ENCODE measurements around the gene CCDC141.

The CCDC141 gene

DNA sequence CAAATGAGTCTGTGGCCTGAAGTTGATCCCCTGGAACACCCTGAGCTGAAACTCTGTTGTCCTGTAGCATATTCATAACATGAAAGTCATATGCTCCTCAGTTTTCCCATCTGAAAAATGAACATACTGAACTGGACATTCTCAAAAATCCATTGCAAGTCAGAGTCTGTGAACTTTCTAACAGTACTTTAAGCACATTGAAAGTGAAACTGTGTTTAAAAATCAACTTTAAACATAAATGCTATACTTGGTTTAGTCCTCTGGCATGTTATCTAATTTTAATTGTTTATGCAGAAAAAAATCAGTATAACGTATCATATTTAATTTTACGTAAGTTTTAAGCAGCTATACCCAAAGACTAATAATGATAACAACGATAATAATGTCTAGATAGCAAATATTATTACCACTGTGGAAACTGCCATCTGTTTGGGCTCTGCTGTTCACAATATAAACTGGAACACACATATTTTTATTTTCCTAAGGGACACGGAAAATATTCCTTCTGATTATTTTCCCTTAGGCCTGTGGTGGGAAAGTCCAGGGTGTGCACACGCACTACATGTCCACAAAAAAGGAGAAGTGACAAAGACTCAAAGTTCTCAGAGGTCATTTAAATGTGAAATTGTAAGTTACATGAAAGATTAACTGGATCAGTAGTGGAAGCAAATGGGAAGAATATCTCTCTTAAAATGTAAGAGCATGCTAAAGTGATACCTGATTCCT, 186.6 kb downstream of the CCDC141 start:
- DNase-seq: no peak

DNA sequence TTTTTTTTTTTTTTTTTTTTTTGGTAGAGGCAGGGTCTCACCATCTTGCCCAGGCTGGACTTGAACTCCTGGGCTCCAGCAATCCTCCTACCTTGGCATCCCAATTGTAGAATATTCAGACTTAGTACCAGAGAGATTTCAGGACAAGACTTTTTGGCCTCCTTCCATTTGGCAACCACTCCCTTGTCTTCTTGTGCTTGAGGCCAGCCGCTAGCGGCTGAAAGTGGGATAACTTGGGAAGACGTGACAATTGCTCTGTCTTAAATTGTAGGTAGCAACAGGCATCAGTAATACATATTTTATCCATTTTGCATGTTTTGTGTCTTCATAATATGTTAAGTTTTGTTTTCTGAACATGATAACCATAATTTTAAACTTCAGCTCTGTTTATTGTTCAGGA, 189.4 kb downstream of the CCDC141 start:
- DNase-seq: no peak

DNA sequence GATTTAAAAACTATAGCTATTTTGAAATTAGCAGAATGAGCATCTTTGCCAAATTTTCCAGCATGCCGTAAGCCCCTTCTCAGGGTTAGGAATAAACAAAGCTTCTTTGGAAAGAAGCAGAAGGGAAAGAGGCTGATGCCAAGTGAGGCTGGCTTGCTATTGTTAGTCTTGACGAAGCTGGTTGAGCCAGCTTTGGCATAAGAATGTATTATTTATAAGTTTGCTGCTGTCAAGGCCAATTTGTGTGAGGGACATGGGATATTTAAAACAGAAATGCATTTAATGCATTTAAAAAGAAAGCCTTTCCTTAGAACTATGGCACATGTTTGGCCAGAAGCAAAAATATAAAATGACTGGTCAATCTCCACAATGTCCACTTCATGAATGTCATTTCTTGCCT, 190.2 kb downstream of the CCDC141 start:
- DNase-seq: no peak

DNA sequence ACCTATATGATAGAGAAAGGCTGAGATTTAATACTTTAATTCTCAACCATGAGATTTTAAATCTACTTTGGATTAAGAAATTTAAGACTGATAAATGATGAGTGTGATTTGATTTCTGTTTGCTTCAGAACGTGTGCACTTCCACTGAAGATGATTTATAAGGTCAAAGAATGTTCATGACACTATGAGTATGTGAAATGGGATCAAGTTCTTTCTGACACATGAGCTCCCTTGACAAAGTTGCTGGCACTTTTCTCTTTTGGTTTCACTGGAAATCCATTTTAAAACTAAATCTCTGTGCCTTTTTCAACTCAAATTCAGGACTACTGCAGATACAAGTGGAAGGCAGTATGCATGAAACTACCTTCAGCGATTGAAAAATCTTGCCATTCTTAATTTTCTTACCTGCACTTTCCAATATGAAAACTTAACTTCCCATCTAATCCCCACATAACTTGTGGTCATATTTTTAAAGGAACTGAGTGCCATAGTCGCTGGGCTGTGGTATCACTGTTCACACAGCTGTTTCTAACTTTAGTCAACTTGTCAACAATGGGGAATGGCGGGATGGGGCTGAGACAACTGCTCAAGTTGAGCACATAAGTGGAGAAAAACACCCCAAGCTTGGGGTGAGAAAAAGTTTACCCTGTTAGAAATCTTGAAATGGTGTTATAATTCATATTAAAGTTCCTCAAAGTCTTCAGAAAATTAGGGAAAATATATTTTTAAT, 190.9 kb downstream of the CCDC141 start:
- DNase-seq: no peak

DNA sequence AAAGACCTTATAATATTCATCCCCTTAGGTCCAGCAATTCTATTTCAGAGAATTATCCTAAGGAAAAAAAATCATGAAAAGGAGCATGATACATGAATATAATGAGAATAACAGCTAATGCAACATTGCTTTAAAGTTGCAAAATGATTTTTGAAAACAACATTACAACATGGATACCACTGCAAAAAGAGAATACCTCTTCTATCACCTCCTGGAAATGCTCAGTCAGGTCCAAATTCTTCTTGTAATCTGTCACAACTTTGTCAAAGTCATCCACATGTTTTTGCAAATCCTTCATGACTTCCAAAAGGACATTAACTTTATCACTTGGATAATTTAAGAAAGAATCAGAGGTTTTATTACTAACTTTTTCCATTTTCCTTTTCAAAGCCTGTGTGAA, 194.8 kb downstream of the CCDC141 start:
- DNase-seq: no peak

DNA sequence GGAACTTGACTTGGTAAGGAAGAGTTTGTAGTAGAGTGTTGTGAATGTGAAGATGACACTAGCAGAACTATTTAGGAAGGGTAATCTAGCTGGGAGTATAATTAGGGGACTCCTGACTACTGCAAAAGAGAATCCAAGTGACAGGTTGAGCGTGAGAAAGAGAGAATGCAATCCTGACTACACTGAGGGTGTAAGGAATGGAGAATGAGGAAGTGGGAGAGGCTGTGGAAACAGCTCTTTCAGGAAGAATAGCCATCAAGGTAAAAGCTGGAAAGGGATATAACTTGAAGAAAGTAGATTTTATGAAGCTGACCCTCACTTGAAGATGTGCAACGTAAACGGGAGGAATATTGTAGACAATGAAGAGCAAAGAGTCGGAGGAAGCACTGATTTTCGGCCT, 201.6 kb downstream of the CCDC141 start:
- no peak for DNase-seq

DNA sequence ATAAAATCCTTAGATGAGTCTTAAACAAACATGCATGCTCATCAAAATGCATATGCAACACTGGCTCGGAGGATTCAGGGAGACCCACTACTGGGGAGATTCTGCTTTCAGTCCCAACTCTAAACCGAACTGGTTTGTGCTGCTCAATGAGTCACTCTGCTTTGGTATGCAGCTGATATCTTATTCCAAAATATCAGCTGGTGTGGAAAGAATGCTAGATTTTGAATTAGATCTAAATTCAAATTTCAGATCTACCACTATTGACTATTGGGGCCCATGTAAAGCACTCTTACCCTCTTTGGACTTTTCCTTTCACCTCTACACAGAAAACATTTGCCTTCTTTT, 203.5 kb downstream of the CCDC141 start:
- no peak for DNase-seq

DNA sequence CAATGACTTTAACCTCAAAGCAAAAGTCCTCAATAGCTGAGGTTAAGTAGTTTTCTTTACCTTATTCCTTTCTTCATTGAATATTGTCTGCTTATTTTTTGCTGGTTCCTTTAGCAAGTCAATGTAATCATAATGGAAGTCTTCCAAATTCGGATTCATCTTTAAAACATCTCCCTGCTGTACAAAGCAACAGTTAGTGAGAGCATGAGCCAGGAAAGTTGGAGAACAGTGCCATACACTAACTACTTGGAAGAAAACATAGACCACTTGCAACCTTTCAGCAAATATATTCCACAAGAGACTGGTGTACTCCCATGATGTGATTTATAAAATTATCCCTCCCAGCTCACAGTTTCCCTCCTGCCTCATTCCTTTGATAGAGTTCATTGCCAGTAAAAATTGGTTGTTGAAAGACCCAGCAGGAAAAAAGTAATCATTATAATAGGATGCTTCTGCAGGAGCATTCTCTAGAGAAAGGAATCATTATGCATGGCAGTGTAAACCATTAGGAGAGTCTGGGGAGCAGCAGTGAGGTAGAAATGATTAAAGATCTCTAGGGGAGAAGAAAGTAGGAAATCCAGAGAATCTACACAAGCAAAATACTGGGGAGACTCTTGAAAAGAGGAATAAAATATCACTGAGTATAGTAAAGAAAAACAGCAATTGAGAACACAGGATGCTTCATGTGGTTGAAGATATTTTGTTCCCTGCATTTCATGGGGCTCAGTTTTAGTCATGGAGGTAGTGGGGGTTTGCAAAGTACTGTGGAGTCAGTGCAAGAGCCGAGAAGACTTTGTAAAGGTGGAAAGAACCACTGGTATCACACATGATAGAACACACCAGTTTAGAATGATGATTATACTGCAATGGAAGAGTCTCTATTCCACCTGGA, 204.1 kb downstream of the CCDC141 start:
- DNase-seq: no peak

DNA sequence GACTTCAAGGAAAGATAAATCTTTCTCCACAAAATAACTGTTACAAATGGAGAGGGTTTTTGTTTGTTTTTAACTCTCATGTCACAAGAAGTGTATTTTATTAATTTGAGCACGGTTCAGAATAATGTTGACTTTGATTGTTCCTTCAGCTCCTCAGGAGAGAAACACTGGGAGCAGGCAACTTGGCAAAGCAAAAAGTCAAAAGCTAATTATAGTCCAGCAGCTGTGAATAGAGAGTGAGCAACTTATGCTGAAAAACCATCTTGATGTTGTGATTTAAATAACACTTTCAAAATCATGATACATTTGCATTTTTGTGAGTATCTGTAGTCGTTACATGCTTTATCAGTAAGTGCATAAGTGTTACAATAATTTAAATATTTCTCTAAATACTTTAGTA, 205.2 kb downstream of the CCDC141 start:
- no peak for DNase-seq

DNA sequence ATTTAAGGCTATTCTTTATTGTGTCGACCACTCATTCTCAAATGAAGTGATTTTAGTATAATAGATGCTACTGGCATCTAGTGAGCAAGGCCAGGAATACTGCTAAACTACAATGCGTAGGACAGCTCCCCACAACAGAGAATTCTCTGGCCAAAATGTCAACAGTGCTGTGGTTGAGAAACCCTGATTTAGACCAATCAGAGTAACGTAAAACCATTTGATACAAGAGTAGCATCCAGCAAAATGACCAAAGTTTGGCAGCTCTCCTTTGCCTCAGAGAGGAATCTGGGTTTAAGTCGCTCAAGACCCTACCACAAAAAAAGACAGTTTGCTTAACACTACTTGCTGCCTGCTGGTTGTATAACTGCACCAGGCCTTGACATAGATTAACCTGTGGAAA, 205.7 kb downstream of the CCDC141 start:
- no peak for DNase-seq

DNA sequence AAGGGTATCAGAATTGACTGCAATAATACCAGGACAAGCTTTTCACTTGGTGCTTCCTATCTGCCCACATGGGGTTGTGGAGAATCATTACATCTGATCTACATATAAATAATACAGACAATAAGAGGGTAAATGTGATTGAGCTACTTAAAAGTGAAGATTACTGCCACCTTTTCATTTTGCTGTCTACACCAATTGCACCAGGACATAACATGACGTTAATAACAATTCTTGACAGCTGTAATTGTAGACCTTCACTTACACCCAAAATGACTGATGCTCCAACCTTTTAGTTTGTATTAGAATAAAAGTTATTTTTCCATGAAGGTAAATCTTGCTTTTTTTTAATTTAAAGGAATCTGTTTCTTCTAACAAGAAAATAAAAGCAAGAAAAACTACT, 206.2 kb downstream of the CCDC141 start:
- no peak for DNase-seq

DNA sequence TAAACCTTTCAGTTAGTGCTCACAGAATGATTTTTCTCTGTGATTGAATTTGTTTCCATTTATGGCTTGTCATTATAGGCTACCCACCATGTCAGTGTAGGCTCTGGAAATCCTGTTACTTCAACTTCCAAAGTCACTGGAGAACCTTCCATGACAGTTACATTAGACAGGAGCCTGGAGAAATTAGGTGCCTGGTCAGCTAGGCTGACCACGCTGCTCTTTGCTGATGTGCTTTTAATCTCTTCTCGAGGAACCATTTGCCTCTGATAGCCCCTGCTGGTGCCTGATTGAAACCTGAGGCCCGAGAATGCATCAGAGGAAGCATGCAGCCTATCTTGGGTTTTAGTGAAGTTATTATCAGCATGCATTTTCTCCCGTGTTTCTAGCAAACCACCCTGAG, 213.1 kb downstream of the CCDC141 start:
- no peak for DNase-seq

DNA sequence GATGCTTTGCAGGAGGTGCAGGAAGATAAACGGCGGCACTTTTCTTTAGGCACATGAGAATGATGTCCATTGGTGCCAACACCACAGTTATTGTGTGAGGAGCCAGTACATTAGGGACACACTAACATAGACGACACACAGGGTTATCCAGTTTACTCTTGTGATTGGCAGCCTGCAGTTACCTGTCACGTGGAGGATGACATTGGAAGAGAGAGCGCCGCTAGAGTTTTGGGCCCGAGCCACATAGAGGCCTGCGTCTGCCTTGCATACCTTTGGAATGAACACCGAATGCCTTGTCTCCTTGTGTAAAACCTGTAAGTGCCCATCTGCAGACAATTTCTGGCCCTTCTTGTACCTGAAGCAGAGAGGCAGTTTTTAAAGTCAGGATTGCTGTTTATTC, 215.9 kb downstream of the CCDC141 start:
- DNase-seq: no peak

DNA sequence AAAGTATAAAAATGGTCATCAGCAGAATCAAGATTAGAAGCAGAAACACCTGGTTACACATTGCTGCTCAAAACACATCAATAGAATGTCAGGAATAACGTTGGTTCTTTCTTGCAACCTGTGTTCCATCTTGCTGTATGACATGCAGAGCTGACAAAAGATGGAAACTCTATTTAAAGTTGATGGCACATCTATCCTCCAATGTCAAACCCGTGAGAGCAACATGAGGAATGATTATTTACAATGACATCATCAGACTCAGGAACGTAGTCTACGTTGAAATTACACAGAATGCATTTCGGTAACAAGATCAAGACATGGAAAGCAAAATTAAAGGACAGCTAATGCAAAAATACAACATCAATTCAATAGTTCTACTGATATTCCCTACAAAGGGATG, 216.6 kb downstream of the CCDC141 start:
- no peak for DNase-seq

DNA sequence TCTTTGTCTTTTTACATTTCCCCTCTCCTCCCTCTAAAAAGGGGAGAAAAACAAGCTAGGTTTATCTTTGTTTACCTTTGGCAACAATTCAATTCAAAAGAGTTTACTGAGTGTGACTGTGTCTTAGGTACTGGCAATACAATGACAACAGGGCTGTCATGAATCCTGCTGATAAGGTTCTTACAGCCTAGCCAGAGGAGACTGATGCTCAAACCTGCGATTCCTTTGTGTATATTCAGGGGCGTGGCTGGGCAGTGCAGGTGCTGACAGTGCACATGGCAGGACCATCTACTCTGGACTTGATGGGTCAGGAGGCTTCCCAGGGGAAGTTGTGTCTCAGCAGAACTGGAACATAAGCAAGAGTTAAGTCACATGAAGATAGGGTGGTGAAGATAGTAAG, 219.5 kb downstream of the CCDC141 start:
- DNase-seq: peak; percentile 86

DNA sequence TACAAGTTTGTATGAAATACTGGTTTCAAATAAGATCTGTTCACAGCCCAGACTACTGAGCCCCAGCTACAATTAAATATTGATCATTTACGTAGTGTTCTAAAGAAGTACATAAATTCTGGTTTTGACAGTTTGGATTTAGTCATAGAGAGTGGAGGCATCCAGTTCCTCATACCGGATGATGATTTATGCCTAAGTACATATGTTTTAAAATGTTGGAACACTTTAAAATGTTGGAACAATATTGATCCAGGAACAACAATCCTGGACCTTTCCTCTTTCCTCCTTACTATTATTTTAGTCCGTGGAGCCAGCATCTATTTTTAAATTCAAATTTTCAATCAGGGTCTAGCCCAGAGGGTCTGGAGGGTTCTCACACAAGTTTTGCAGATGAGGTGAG, 220.0 kb downstream of the CCDC141 start:
- DNase-seq: no peak

DNA sequence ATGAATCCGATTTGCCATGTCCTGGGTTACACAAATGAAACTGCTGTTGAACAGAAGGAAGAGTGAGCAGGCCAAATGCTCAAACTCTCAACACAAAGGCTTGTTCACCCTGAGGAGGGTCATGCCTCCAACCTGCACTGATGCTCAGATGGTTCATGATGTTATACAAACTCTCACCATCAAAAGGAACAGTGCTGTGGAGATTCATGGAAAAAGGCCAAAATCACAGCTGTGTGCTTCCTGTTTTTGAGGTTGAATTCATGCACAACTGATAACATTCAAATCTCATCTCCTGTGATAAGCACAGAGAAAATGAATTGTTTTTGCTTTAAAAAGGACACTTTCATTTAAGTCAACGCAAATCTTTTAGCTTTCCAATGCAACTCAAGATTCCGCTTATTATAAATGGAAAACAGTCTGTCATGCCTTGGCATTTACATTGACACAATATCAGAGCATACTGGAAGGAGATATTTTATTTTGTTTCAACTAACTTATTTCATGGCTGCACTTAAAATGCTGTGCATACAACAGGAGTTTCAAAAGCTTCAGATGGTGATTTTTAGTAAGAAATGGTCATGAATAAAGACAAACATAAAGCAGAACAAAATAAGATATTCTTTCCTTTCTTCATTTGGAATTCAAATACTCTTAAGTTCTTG, 220.5 kb downstream of the CCDC141 start:
- DNase-seq: peak; percentile 37

DNA sequence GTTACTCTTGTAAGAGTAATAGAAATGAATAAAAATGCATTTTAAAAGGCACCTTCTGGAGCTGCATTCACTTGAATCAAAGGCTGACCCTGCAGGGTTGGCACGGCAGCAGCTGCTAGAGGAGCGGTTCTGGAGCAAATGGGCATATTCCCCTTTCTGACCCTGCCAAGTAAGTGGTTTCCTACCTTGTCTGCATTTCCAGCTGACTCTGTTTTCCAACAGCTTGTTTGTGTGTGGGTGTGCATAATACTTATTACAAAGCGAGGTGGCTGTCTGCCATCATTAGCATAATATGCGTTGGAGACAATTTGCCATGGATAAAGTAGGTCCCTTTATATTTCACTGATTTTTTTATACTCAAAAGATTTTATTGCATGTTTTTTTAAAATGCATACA, 221.5 kb downstream of the CCDC141 start:
- DNase-seq: no peak

DNA sequence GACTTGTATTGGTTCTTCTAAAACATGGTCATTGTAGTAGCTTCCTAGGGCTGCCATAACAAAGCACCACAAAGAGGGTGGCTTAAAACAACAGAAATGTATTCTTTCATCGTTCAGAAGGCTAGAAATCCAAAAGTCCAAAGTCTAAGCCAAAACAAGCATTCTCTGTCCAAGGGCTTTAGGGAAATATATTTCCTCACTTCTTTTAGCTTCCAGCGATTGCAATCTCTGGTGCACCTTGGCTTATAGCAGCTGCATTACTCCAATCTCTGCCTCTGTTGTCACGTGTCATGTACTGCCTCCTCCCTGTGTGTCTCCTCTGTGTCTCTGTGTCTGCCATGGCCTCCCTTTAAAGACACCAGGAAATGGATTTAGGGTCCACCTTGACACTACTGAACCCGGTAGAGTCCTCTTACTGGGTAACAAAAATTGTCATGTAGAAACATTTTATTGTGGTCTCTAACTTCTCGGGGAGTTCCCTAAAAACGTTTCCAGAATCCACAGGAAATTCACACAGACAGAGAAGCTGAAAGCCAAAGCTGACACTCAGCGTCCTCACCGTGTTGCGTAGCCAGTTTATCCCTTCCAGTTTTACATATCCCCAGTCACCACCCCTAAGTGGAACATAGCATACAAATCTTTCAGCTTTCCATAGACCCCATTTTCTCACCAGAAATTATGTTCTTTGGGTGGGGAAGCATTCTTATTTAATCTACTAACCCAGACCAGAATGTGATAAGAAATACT, 222.0 kb downstream of the CCDC141 start:
- DNase-seq: no peak

DNA sequence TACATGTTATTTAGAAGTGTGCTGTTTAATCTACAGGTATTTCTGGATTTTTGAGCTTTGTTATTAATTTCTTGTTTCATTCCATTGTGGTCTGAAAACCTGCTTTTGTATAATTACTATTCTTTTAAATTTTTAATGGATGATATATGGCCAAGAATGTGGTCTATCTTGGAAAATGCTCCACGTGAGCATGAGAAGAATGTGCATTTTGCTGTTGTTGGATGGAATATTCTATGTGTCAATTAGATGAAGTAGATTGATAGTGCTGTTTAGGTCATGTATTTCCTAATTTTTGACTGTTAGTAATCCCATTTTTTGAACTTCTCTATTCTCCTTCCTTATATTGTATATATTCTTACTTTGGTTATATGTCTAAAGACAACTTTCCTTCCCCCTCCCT, 222.8 kb downstream of the CCDC141 start:
- DNase-seq: no peak

DNA sequence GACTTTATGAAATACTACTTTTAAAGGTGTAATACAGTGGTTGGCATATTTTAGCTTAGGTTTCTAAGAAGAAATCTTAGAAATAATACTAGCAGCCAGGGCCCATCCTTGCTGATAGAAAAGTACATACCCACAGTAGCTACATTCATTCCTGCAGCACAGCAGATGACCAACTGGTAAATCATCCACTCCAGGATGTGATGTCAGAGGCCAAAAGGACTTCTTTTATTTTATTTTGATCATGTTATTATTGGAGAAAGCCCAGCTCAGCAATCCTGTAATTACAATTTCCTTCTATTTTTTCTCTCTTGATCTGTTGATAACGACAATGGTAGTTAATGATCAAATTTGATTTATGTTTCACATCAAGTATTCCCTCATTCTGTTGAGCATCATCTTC, 224.8 kb downstream of the CCDC141 start:
- DNase-seq: no peak

DNA sequence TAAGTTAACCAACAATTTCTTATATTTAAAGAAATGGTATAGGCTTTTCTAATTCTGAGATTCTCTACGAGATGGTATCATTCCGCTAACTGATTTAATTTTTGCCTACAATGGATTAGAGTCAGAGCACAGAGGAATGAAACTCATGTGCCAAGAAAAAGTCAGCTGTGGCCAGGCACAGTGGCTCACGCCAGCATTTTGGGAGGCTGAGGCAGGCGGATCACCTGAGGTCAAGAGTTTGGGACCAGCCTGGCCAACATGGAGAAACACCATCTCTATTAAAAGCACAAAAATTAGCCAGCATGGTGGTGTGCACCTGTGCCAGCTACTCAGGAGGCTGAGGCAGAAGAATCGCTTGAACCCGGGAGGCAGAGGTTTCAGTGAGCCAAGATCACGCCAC, 225.8 kb downstream of the CCDC141 start:
- DNase-seq: no peak

DNA sequence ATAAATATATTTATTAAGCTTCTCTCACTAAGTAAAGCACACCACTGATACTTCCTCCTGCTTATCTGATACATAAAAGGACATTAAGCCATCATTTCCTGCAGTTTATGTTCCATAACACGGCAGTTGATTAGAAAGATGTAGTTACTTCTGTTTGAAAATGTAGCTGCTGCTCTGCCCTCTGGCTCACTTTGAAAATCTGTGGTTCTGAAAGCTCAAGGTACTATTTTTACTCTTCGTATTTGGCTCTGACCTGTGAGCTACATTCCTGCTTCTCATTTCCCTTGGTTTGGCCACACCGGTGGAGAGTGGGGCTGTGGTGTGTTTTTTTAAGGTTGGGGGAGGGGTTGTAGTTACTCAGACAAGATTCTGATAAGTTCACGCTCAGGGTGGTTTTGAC, 229.9 kb downstream of the CCDC141 start:
- DNase-seq: no peak

All from NCI-H345 (cell line).